ENCODE data around the gene SDF4. TPM values are rescaled to one million over a fixed set of nuclear protein-coding genes. Genes with fewer than 3 reads are reported as not detected.
A peak's percentile ranks its signal among the peaks of the same experiment; 100 is the strongest.

Gene SDF4
- total RNA-seq, 2 donors from 2014 or later, result 202 to 325 TPM

DNA sequence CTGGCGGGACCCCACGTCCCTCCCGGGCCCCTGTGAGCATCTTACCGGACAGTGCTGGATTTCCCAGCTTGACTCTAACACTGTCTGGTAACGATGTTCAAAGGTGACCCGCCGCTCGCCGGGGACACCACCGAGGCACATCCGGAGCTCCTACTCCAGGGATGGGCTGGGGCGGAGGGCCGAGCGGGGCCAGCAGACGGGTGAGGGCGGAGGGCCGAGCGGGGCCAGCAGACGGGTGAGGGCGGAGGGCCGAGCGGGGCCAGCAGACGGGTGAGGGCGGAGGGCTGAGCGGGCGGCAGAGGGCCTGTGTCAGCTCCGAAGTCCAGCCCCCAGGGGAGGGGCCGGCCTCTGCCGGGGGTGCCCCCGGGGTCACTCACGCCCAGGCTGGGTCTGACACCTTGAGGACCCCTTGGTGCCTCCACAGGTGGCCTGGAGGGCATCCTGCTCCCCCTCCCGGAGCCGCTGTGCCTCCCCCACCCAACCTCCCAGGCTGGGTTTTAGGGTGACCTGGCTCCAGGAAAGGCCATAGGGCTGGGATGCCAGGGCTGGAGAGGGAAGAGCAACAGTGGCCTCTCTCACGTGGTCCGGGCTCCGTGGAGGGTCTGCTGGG, 63.9 kb downstream of the SDF4 start:
- Histone ChIP-seq H3K9me3 (no peaks in the 10 kb centered on the region), H3K27me3 (peaks cover 10% of the 10 kb centered on the region), H3K36me3 (no peaks in the 10 kb centered on the region), H3K4me1 (peaks cover 8% of the 10 kb centered on the region), H3K27ac (peak overlapping the region; percentile 63), H3K4me3 (peak overlapping the region; percentile 66), H3K9ac (ENCODE audit: low read depth in 2 of 2, low read length in 2 of 2) (peak overlapping the region; percentile 24 to 26)
- no peak for DNase-seq
- intact Hi-C loops (cut with DNase I), result no loop called here
- TF ChIP-seq, protein P1, sequence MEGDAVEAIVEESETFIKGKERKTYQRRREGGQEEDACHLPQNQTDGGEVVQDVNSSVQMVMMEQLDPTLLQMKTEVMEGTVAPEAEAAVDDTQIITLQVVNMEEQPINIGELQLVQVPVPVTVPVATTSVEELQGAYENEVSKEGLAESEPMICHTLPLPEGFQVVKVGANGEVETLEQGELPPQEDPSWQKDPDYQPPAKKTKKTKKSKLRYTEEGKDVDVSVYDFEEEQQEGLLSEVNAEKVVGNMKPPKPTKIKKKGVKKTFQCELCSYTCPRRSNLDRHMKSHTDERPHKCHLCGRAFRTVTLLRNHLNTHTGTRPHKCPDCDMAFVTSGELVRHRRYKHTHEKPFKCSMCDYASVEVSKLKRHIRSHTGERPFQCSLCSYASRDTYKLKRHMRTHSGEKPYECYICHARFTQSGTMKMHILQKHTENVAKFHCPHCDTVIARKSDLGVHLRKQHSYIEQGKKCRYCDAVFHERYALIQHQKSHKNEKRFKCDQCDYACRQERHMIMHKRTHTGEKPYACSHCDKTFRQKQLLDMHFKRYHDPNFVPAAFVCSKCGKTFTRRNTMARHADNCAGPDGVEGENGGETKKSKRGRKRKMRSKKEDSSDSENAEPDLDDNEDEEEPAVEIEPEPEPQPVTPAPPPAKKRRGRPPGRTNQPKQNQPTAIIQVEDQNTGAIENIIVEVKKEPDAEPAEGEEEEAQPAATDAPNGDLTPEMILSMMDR (IDR thresholded peaks at IDR 0.05), result no peak

DNA sequence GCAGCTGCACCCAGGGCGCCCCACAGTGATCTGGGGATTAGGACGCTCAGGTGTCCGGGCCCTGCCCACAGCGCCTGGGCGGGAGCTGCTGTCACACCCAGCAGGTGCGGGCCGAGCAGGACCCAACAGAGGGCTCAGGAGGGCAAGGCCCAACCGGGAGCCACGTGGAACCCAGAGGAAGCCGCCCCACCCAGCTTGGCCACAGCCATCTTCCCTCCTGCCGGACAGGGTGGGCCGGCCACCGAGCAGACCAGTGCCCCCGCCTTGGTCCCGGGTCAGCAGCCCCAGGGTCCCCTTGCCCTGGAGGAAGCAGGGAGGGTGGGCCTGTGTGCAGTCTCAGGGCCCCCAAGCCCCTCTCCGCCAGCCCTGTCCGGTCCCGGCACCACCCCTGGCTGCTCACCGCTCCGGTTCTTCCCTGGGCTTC, 64.4 kb downstream of the SDF4 start:
- Histone ChIP-seq H3K27ac (peak overlapping the region; percentile 63), H3K9ac (ENCODE audit: low read depth in 2 of 2, low read length in 2 of 2) (peak overlapping the region; percentile 27 to 58), H3K36me3 (no peaks in the 10 kb centered on the region), H3K27me3 (peaks cover 10% of the 10 kb centered on the region), H3K9me3 (no peaks in the 10 kb centered on the region), H3K4me1 (peaks cover 8% of the 10 kb centered on the region), H3K4me3 (peak overlapping the region; percentile 66)
- DNase-seq, result peak; percentile 88
- intact Hi-C loops (cut with DNase I), result no loop called here
- TF ChIP-seq, protein P1 (IDR thresholded peaks at IDR 0.05), result no peak

Small RNAs within 50 kb of the gene (microRNA-seq; reads per million reads assigned to microRNA genes)
- gene MIR200A, result 2,013 reads per million, percentile 85 among the genes with 10 or more reads in this experiment
- 46,399 reads per million, percentile 97 among the genes with 10 or more reads in this experiment for gene MIR200B
- 3,192 reads per million, percentile 87 among the genes with 10 or more reads in this experiment for gene MIR429

Other genes with a start within 250 kb of the SDF4 start
- not detected for gene PERM1, start 249.9 kb downstream of the SDF4 start, total RNA-seq
- 10 to 100 TPM; 30.5 to 47.3 TPM for gene HES4, start 231.9 kb downstream of the SDF4 start, total RNA-seq
- 10 to 100 TPM; 21.9 to 25.2 TPM for gene ISG15, start 218.5 kb downstream of the SDF4 start, total RNA-seq
- 100 to 1,000 TPM in 1 of 2 donors, 10 to 100 TPM in 1; 68.1 to 106 TPM for gene AGRN, start 211.9 kb downstream of the SDF4 start, total RNA-seq
- 1 to 10 TPM; 5.1 to 5.7 TPM for gene RNF223, start 157.7 kb downstream of the SDF4 start, total RNA-seq
- 10 to 100 TPM; 18.9 to 36.0 TPM for gene C1orf159, start 115.9 kb downstream of the SDF4 start, total RNA-seq
- 1 to 10 TPM in 1 of 2 donors, under 1 TPM in 1; 0.64 to 2.3 TPM for gene TTLL10, start 58.1 kb downstream of the SDF4 start, total RNA-seq
- 1 to 10 TPM in 1 of 2 donors, under 1 TPM in 1; 0.61 to 1.7 TPM for gene TNFRSF18, start 25.4 kb downstream of the SDF4 start, total RNA-seq
- 1 to 10 TPM; 1.2 to 2.3 TPM for gene TNFRSF4, start 17.8 kb downstream of the SDF4 start, total RNA-seq
- gene B3GALT6, start 236 bp upstream of the SDF4 start, total RNA-seq, result 10 to 100 TPM in 1 of 2 donors, 1 to 10 TPM in 1; 8.0 to 12.0 TPM
- gene C1QTNF12, start 14.7 kb upstream of the SDF4 start, total RNA-seq, result 10 to 100 TPM; 21.3 to 34.2 TPM
- 10 to 100 TPM; 43.1 to 83.3 TPM for gene UBE2J2, start 41.9 kb upstream of the SDF4 start, total RNA-seq
- gene SCNN1D, start 48.4 kb upstream of the SDF4 start, total RNA-seq, result 1 to 10 TPM; 1.1 to 2.2 TPM
- 10 to 100 TPM; 34.1 to 68.1 TPM for gene ACAP3, start 75.9 kb upstream of the SDF4 start, total RNA-seq
- gene PUSL1, start 76.6 kb upstream of the SDF4 start, total RNA-seq, result 10 to 100 TPM; 14.3 to 35.8 TPM
- gene INTS11, start 92.7 kb upstream of the SDF4 start, total RNA-seq, result 100 to 1,000 TPM in 1 of 2 donors, 10 to 100 TPM in 1; 70.6 to 126 TPM
- 10 to 100 TPM; 45.4 to 60.2 TPM for gene CPTP, start 92.8 kb upstream of the SDF4 start, total RNA-seq
- under 1 TPM; 0.24 to 0.57 TPM for gene TAS1R3, start 99.3 kb upstream of the SDF4 start, total RNA-seq
- 10 to 100 TPM; 49.9 to 71.3 TPM for gene DVL1, start 117.4 kb upstream of the SDF4 start, total RNA-seq
- gene MXRA8, start 126.6 kb upstream of the SDF4 start, total RNA-seq, result 10 to 100 TPM in 1 of 2 donors, 1 to 10 TPM in 1; 5.9 to 14.0 TPM
- 100 to 1,000 TPM; 179 to 332 TPM for gene AURKAIP1, start 143.2 kb upstream of the SDF4 start, total RNA-seq
- 100 to 1,000 TPM in 1 of 2 donors, 10 to 100 TPM in 1; 92.3 to 104 TPM for gene CCNL2, start 167.3 kb upstream of the SDF4 start, total RNA-seq
- 100 to 1,000 TPM in 1 of 2 donors, 10 to 100 TPM in 1; 88.1 to 143 TPM for gene MRPL20, start 175.3 kb upstream of the SDF4 start, total RNA-seq
- gene ANKRD65, start 189.3 kb upstream of the SDF4 start, total RNA-seq, result 1 to 10 TPM in 1 of 2 donors, under 1 TPM in 1; 0.57 to 2.0 TPM
- gene VWA1, start 203.7 kb upstream of the SDF4 start, total RNA-seq, result 10 to 100 TPM; 43.5 to 74.0 TPM
- under 1 TPM; 0.16 to 0.64 TPM for gene ATAD3C, start 217.7 kb upstream of the SDF4 start, total RNA-seq
- 10 to 100 TPM; 16.6 to 62.9 TPM for gene ATAD3B, start 239.8 kb upstream of the SDF4 start, total RNA-seq